CD4-positive, CD25-positive, alpha-beta regulatory T cell (primary cell): ENCODE measurements around the gene MAPK12. TPM values are rescaled to one million over a fixed set of nuclear protein-coding genes. Genes with fewer than 3 reads are reported as not detected.

ENCODE experiments used
- ATAC-seq, 2 donors: fragments of 150-1000 bp; cut with Tn5 transposase; one replicate each; pipeline ENCODE4 v1.10.0; 2021; ENCODE audit warnings: low read depth in 2 of 2, moderate number of reproducible peaks in 2 of 2, moderate library complexity in 1 of 2
- DNase-seq, 3 donors: peaks; one replicate each; pipeline versions ENCODE4 v3.0.0 to v3.0.0-alpha.2; 2012 to 2022; ENCODE audit warnings: mixed read lengths in 1 of 3
- H3K27ac ChIP-seq: one replicate; pipeline ENCODE4 v1.7.0; 2013; ENCODE audit warnings: mild to moderate bottlenecking, low read length; ENCODE audit not compliant: insufficient read depth, poor library complexity, severe bottlenecking
- H3K27me3 ChIP-seq: one replicate; pipeline ENCODE4 v1.7.0; 2013; ENCODE audit warnings: low read length; ENCODE audit not compliant: control insufficient read depth, insufficient read depth
- H3K36me3 ChIP-seq: one replicate; pipeline ENCODE4 v1.7.0; 2013; ENCODE audit warnings: mild to moderate bottlenecking, low read length, moderate library complexity; ENCODE audit not compliant: control insufficient read depth, insufficient read depth
- H3K4me1 ChIP-seq: 2 replicates; pipeline ENCODE4 v1.7.0; 2013; ENCODE audit warnings: mild to moderate bottlenecking, low read length; ENCODE audit not compliant: insufficient read depth, control insufficient read depth, poor library complexity, severe bottlenecking
- H3K4me3 ChIP-seq: one replicate; pipeline ENCODE4 v1.7.0; 2013; ENCODE audit warnings: low read depth, mild to moderate bottlenecking, low read length, moderate library complexity
- H3K9me3 ChIP-seq, 2 experiments: 1 replicate in 1 of 2; 2 replicates in 1 of 2; pipeline ENCODE4 v1.7.0; 2013; ENCODE audit warnings: low read length in 2 of 2, mild to moderate bottlenecking in 1 of 2, moderate library complexity in 1 of 2; ENCODE audit not compliant: control insufficient read depth in 2 of 2
- H3K27ac Mint-ChIP-seq, 3 donors: one replicate each; pipeline ENCODE4 v1.8.0; 2020 to 2022; ENCODE audit warnings: mild to moderate bottlenecking in 3 of 3, mixed read lengths in 3 of 3, moderate library complexity in 2 of 3
- H3K27me3 Mint-ChIP-seq: one replicate; pipeline ENCODE4 v1.8.0; 2022; ENCODE audit warnings: mild to moderate bottlenecking, mixed read lengths
- H3K36me3 Mint-ChIP-seq: one replicate; pipeline ENCODE4 v1.8.0; 2020; ENCODE audit warnings: mixed read lengths
- H3K4me1 Mint-ChIP-seq, 4 donors: one replicate each; pipeline ENCODE4 v1.8.0; 2020 to 2022; ENCODE audit warnings: mixed read lengths in 4 of 4, mild to moderate bottlenecking in 1 of 4
- H3K4me3 Mint-ChIP-seq, 4 donors: one replicate each; pipeline ENCODE4 v1.8.0; 2020 to 2022; ENCODE audit warnings: mild to moderate bottlenecking in 4 of 4, mixed read lengths in 4 of 4, moderate library complexity in 3 of 4
- H3K9me3 Mint-ChIP-seq, 7 donors: one replicate each; pipeline ENCODE4 v1.8.0; 2020 to 2022; ENCODE audit warnings: mixed read lengths in 7 of 7, mild to moderate bottlenecking in 3 of 7, moderate library complexity in 2 of 7
- polyA plus RNA-seq, 4 donors: library from polyadenylated mRNA; unstranded; fragments of 300-500 nt; fragmentation: Illumina TruSeq; gene quantifications; one replicate each; pipeline ENCODE4 v1.2.3, GENCODE V29; 2021
- total RNA-seq: library from RNA; stranded (reverse); gene quantifications from one replicate; pipeline ENCODE4 v1.2.3, GENCODE V29; 2022

Gene MAPK12
- total and polyA plus RNA-seq, 5 donors from 2014 or later: 0.03 to 2.0 (median 0.05) TPM; not detected in 2

GRCh38 chr22:50233223-50233622, 28.3 kb downstream of the MAPK12 start:
- Mint-ChIP-seq H3K27ac (no peak overlapping the region), H3K4me1 (peaks cover 0 to 26% (median 6%) of the 10 kb centered on the region in 4 donors), H3K9me3 (no peaks in the 10 kb centered on the region), H3K36me3 (peaks cover 15% of the 10 kb centered on the region), H3K4me3 (no peak overlapping the region), H3K27me3 (no peaks in the 10 kb centered on the region)
- Histone ChIP-seq H3K4me1 (no peaks in the 10 kb centered on the region), H3K27ac (no peak overlapping the region), H3K4me3 (no peak overlapping the region), H3K36me3 (peaks cover 41% of the 10 kb centered on the region), H3K9me3 (no peaks in the 10 kb centered on the region), H3K27me3 (no peaks in the 10 kb centered on the region)
- ATAC-seq: no peak
- DNase-seq: no peak

GRCh38 chr22:50232481-50233151, 28.9 kb downstream of the MAPK12 start:
- Histone ChIP-seq H3K4me3 (no peak overlapping the region), H3K27me3 (no peaks in the 10 kb centered on the region), H3K9me3 (no peaks in the 10 kb centered on the region), H3K36me3 (peaks cover 44% of the 10 kb centered on the region), H3K4me1 (no peaks in the 10 kb centered on the region), H3K27ac (no peak overlapping the region)
- no peaks in the 10 kb centered on the region for H3K9me3 Mint-ChIP-seq
- no peaks in the 10 kb centered on the region for H3K27me3 Mint-ChIP-seq
- peaks cover 15% of the 10 kb centered on the region for H3K36me3 Mint-ChIP-seq
- DNase-seq: no peak
- no peak for ATAC-seq
- H3K27ac Mint-ChIP-seq: no peak overlapping the region
- H3K4me1 Mint-ChIP-seq: peaks cover 0 to 21% (median 4%) of the 10 kb centered on the region in 4 donors
- no peak overlapping the region for H3K4me3 Mint-ChIP-seq

- H3K27ac Mint-ChIP-seq: peak overlapping the region in 1 of 3 donors; percentile 86
- DNase-seq (no peak), ATAC-seq (no peak)
- no peak overlapping the region for H3K4me3 ChIP-seq
- no peaks in the 10 kb centered on the region for H3K27me3 ChIP-seq
- no peaks in the 10 kb centered on the region for H3K4me1 ChIP-seq
- H3K4me1 Mint-ChIP-seq: peaks cover 0 to 10% (median 0%) of the 10 kb centered on the region in 4 donors
- no peaks in the 10 kb centered on the region for H3K9me3 ChIP-seq
- H3K27ac ChIP-seq: no peak overlapping the region
- H3K4me3 Mint-ChIP-seq: no peak overlapping the region
- H3K36me3 Mint-ChIP-seq: peaks cover 15% of the 10 kb centered on the region
- peaks cover 47% of the 10 kb centered on the region for H3K36me3 ChIP-seq
- no peaks in the 10 kb centered on the region for H3K9me3 Mint-ChIP-seq
- H3K27me3 Mint-ChIP-seq: no peaks in the 10 kb centered on the region
Measured at GRCh38 chr22:50229370-50229769, 32.1 kb downstream of the MAPK12 start.

- H3K36me3 ChIP-seq: peaks cover 52% of the 10 kb centered on the region
- no peaks in the 10 kb centered on the region for H3K27me3 ChIP-seq
- Mint-ChIP-seq H3K9me3 (no peaks in the 10 kb centered on the region), H3K27ac (peak overlapping the region in 1 of 3 donors; percentile 63), H3K4me3 (no peak overlapping the region), H3K36me3 (peaks cover 15% of the 10 kb centered on the region), H3K27me3 (no peaks in the 10 kb centered on the region), H3K4me1 (peaks cover 0 to 3% (median 0%) of the 10 kb centered on the region in 4 donors)
- H3K4me3 ChIP-seq: no peak overlapping the region
- no peak overlapping the region for H3K27ac ChIP-seq
- no peaks in the 10 kb centered on the region for H3K4me1 ChIP-seq
- ATAC-seq (no peak), DNase-seq (no peak)
- H3K9me3 ChIP-seq: no peaks in the 10 kb centered on the region
Measured at GRCh38 chr22:50228366-50228765, 33.1 kb downstream of the MAPK12 start.

GRCh38 chr22:50227579-50228215, 33.8 kb downstream of the MAPK12 start:
- H3K27ac ChIP-seq: no peak overlapping the region
- H3K9me3 ChIP-seq: no peaks in the 10 kb centered on the region
- H3K4me3 Mint-ChIP-seq: no peak overlapping the region
- DNase-seq (no peak), ATAC-seq (no peak)
- H3K27ac Mint-ChIP-seq: no peak overlapping the region
- H3K27me3 Mint-ChIP-seq: no peaks in the 10 kb centered on the region
- H3K4me3 ChIP-seq: no peak overlapping the region
- H3K27me3 ChIP-seq: no peaks in the 10 kb centered on the region
- peaks cover 19% of the 10 kb centered on the region for H3K36me3 Mint-ChIP-seq
- peaks cover 0 to 3% (median 0%) of the 10 kb centered on the region in 4 donors for H3K4me1 Mint-ChIP-seq
- no peaks in the 10 kb centered on the region for H3K9me3 Mint-ChIP-seq
- peaks cover 54% of the 10 kb centered on the region for H3K36me3 ChIP-seq
- no peaks in the 10 kb centered on the region for H3K4me1 ChIP-seq

GRCh38 chr22:50226875-50227165, 34.7 kb downstream of the MAPK12 start:
- no peak for ATAC-seq
- Mint-ChIP-seq H3K27me3 (no peaks in the 10 kb centered on the region), H3K9me3 (no peaks in the 10 kb centered on the region), H3K4me3 (no peak overlapping the region), H3K36me3 (peaks cover 16% of the 10 kb centered on the region), H3K4me1 (peaks cover 0 to 3% (median 0%) of the 10 kb centered on the region in 4 donors), H3K27ac (no peak overlapping the region)
- Histone ChIP-seq H3K27me3 (no peaks in the 10 kb centered on the region), H3K4me3 (no peak overlapping the region), H3K27ac (no peak overlapping the region), H3K4me1 (no peaks in the 10 kb centered on the region), H3K9me3 (no peaks in the 10 kb centered on the region), H3K36me3 (peaks cover 57% of the 10 kb centered on the region)
- DNase-seq: no peak

GRCh38 chr22:50226063-50226874, 35.2 kb downstream of the MAPK12 start:
- H3K9me3 ChIP-seq: no peaks in the 10 kb centered on the region
- Mint-ChIP-seq H3K9me3 (no peaks in the 10 kb centered on the region), H3K27ac (no peak overlapping the region), H3K27me3 (no peaks in the 10 kb centered on the region), H3K4me3 (no peak overlapping the region), H3K36me3 (peaks cover 16% of the 10 kb centered on the region), H3K4me1 (peaks cover 0 to 3% (median 0%) of the 10 kb centered on the region in 4 donors)
- H3K27ac ChIP-seq: no peak overlapping the region
- DNase-seq: no peak
- no peak for ATAC-seq
- peaks cover 61% of the 10 kb centered on the region for H3K36me3 ChIP-seq
- no peak overlapping the region for H3K4me3 ChIP-seq
- H3K4me1 ChIP-seq: no peaks in the 10 kb centered on the region
- H3K27me3 ChIP-seq: no peaks in the 10 kb centered on the region
